Endothelial cell of umbilical vein (primary cell): Measurements from ENCODE around the gene BAZ1A. TPM values are rescaled to one million over a fixed set of nuclear protein-coding genes. Genes with fewer than 3 reads are reported as not detected.

Source experiments
- BruUV-seq: library from RNA; stranded (reverse); fragments of 400-500 nt; replicated peaks from 2 replicates; lab custom pipeline; 2021; lab: Mats Ljungman, UMichigan
- CTCF ChIA-PET: fragments of 300-600, 350-600 bp; sonication (Branson Sonifier 250); formaldehyde crosslinking; loops from one replicate; lab custom pipeline; 2021; ENCODE audit warnings: antibody characterized with exemption, inconsistent platforms; lab: Charles Lee
- POLR2A ChIA-PET: fragments of 300-600, 350-600 bp; sonication (Branson Sonifier 250); formaldehyde crosslinking; loops from one replicate; lab custom pipeline; 2021; ENCODE audit warnings: antibody characterized with exemption, inconsistent platforms; lab: Charles Lee
- DNase-seq: peaks from one replicate; pipeline ENCODE4 v3.0.0-alpha.2; 2011; ENCODE audit warnings: low read depth, low spot score
- FAIRE-seq: peaks from 2 replicates; lab custom pipeline; 2011; peaks lifted over from hg19 to GRCh38; lab: Jason Lieb, UNC
- H2AFZ ChIP-seq: 2 replicates; pipeline ENCODE4 v1.6.0; 2012; ENCODE audit warnings: low read depth, low read length, control low read depth, inconsistent platforms
- H3K27ac ChIP-seq: 2 replicates; pipeline ENCODE4 v1.5.1; 2011; ENCODE audit warnings: low read depth, mild to moderate bottlenecking, control low read depth, low read length, moderate library complexity; ENCODE audit not compliant: insufficient read depth
- H3K27me3 ChIP-seq, 2 experiments: 2 replicates each; pipeline versions ENCODE4 v1.6.0 to v1.6.1; 2011; ENCODE audit warnings: low read length in 2 of 2, mixed read lengths in 1 of 2; ENCODE audit not compliant: control insufficient read depth in 2 of 2, insufficient read depth in 2 of 2
- H3K36me3 ChIP-seq, 2 experiments: 2 replicates in 1 of 2; 3 replicates in 1 of 2; pipeline ENCODE4 v1.5.1; 2011; ENCODE audit warnings: low read length in 2 of 2, mild to moderate bottlenecking in 1 of 2, moderate library complexity in 1 of 2; ENCODE audit not compliant: control insufficient read depth in 2 of 2, insufficient read depth in 2 of 2; ENCODE audit errors: extremely low read depth in 1 of 2
- H3K4me1 ChIP-seq: 3 replicates; pipeline ENCODE4 v1.5.1; 2011; ENCODE audit warnings: mild to moderate bottlenecking, low read length; ENCODE audit not compliant: control insufficient read depth, insufficient read depth; ENCODE audit errors: extremely low read depth
- H3K4me2 ChIP-seq: 2 replicates; pipeline ENCODE4 v1.6.1; 2011; ENCODE audit warnings: low read length, control low read depth, mixed read lengths; ENCODE audit not compliant: insufficient read depth
- H3K4me3 ChIP-seq, 3 experiments: fragments of 200-600 bp in 1 of 3; sonication (generic), shearing (Covaris generic) in 1 of 3; replicated peaks in 1 of 3; 2 replicates each; pipeline ENCODE4 v1.5.1; 2011 to 2016; ENCODE audit warnings: control low read depth in 3 of 3, low read length in 3 of 3, mild to moderate bottlenecking in 2 of 3, inconsistent platforms in 1 of 3, low read depth in 1 of 3, moderate library complexity in 1 of 3; ENCODE audit not compliant: insufficient read depth in 1 of 3
- H3K79me2 ChIP-seq: 2 replicates; pipeline ENCODE4 v1.6.0; 2012; ENCODE audit warnings: low read length, inconsistent platforms; ENCODE audit not compliant: control insufficient read depth, insufficient read depth
- H3K9ac ChIP-seq: replicated peaks from 2 replicates; pipeline ENCODE3; 2011; ENCODE audit warnings: low read length, control low read depth; ENCODE audit not compliant: insufficient read depth; ENCODE audit errors: extremely low read depth
- H3K9me1 ChIP-seq: replicated peaks from 3 replicates; pipeline ENCODE4 v1.6.0; 2011; ENCODE audit warnings: mild to moderate bottlenecking, low read length; ENCODE audit not compliant: control insufficient read depth, insufficient read depth; ENCODE audit errors: extremely low read depth
- H3K9me3 ChIP-seq: replicated peaks from 2 replicates; pipeline ENCODE4 v1.5.1; 2012; ENCODE audit warnings: low read length, inconsistent platforms; ENCODE audit not compliant: control insufficient read depth, insufficient read depth
- H4K20me1 ChIP-seq: replicated peaks from 2 replicates; pipeline ENCODE3; 2011; ENCODE audit warnings: mild to moderate bottlenecking, low read length; ENCODE audit not compliant: control insufficient read depth, insufficient read depth; ENCODE audit errors: extremely low read depth
- CTCF ChIP-seq, 2 donors: IDR thresholded peaks; 1 replicate in 1 of 2; 2 replicates in 1 of 2; pipeline ENCODE4 v1.5.1; 2011; ENCODE audit warnings: low read length in 2 of 2, mild to moderate bottlenecking in 2 of 2, moderate library complexity in 2 of 2, control low read depth in 1 of 2, inconsistent platforms in 1 of 2, low read depth in 1 of 2; ENCODE audit not compliant: insufficient read depth in 1 of 2; ENCODE audit errors: extremely low read depth in 1 of 2
- EZH2 ChIP-seq: IDR thresholded peaks from 2 replicates; pipeline ENCODE4 v1.6.1; 2012; ENCODE audit warnings: borderline replicate concordance, low read depth, mild to moderate bottlenecking, moderate library complexity, low read length, inconsistent platforms; ENCODE audit not compliant: severe bottlenecking
- FOS ChIP-seq: IDR thresholded peaks from 2 replicates; pipeline ENCODE4 v1.6.1; 2011; ENCODE audit warnings: mild to moderate bottlenecking, low read length, moderate library complexity, borderline replicate concordance; ENCODE audit not compliant: insufficient read depth
- GATA2 ChIP-seq: IDR thresholded peaks from 2 replicates; pipeline ENCODE4 v1.7.0; 2011; ENCODE audit warnings: low read depth, mild to moderate bottlenecking, moderate library complexity, mixed read lengths, low read length; ENCODE audit not compliant: insufficient read length, insufficient read depth
- JUN ChIP-seq: IDR thresholded peaks from 2 replicates; pipeline ENCODE4 v1.6.1; 2011; ENCODE audit warnings: borderline replicate concordance, low read depth; ENCODE audit not compliant: insufficient read length, insufficient read depth
- MAX ChIP-seq: IDR thresholded peaks from 2 replicates; pipeline ENCODE4 v1.6.1; 2011; ENCODE audit not compliant: insufficient read depth, insufficient read length
- MYC ChIP-seq: IDR thresholded peaks from one replicate; pipeline ENCODE4 v1.6.1; 2011; ENCODE audit warnings: mild to moderate bottlenecking, low read depth, low read length
- POLR2A ChIP-seq: IDR thresholded peaks from 2 replicates; pipeline ENCODE4 v1.6.1; 2012; ENCODE audit warnings: low read depth, mild to moderate bottlenecking, control low read depth, low read length
- POLR2AphosphoS5 ChIP-seq: IDR thresholded peaks from 2 replicates; pipeline ENCODE4 v1.6.1; 2012; ENCODE audit warnings: low read depth, mild to moderate bottlenecking, control low read depth, low read length, moderate library complexity; ENCODE audit not compliant: insufficient read depth
- dilution Hi-C: fragments of 300-500 bp; cut with MboI; formaldehyde crosslinking; loops from one replicate; pipeline ENCODE4 v1.15.0; 2019; ENCODE audit warnings: low sequenced_read_pairs; ENCODE audit not compliant: extremely low pct_ligation_motif_present
- intact Hi-C: fragments of 100-400 bp; cut with micrococcal nuclease; formaldehyde crosslinking; loops from one replicate; pipeline ENCODE4 v1.10.0; 2022
- polyA plus RNA-seq, 4 experiments: library from polyadenylated mRNA; depleted of rRNA in 3 of 4; stranded (reverse) in 3 of 4; unstranded in 1 of 4; fragments of >200 nt; gene quantifications; 2 replicates each; pipeline versions ENCODE4 v1.2.1 to v1.2.3, GENCODE V29; 2011 to 2012; ENCODE audit warnings: missing spikeins in 1 of 4
- total RNA-seq: library from RNA; stranded (reverse); gene quantifications from 2 replicates; pipeline ENCODE4 v1.2.3, GENCODE V29; 2021

BAZ1A gene
- total and polyA plus RNA-seq, 2 donors (not counting 3 experiments of a cell fraction or from before 2014, with no cell fraction given): 15.2 to 52.1 TPM

- no TSS peak for BruUV-seq
- CTCF ChIA-PET: no interaction called here
- H3K9me3 ChIP-seq: no peaks in the 10 kb centered on the region
- TF ChIP-seq MYC (no peak), JUN (no peak), GATA2 (no peak), EZH2 (no peak), POLR2AphosphoS5 (no peak), POLR2A (no peak), FOS (no peak), CTCF (IDR thresholded peaks at IDR 0.05; ENCODE audit: extremely low read depth in 1 of 2, insufficient read depth in 1 of 2, low read depth in 1 of 2, low read length in 2 of 2) (no peak), MAX (no peak)
- H3K27me3 ChIP-seq: no peaks in the 10 kb centered on the region
- H2AFZ ChIP-seq: no peak overlapping the region
- dilution Hi-C loops (no loop called here), intact Hi-C loops (no loop called here)
- no peak for FAIRE-seq
- POLR2A ChIA-PET: no interaction called here
- no peaks in the 10 kb centered on the region for H4K20me1 ChIP-seq
- no peak overlapping the region for H3K4me2 ChIP-seq
- no peak for DNase-seq
- no peaks in the 10 kb centered on the region for H3K79me2 ChIP-seq
- H3K9me1 ChIP-seq: no peaks in the 10 kb centered on the region
- peaks cover 3 to 14% of the 10 kb centered on the region in 2 experiments for H3K36me3 ChIP-seq
- no peak overlapping the region for H3K4me3 ChIP-seq
- H3K4me1 ChIP-seq: peaks cover 22% of the 10 kb centered on the region
- H3K9ac ChIP-seq: no peak overlapping the region
- H3K27ac ChIP-seq: no peak overlapping the region
Observed at GRCh38 chr14:34778744-34779143, 96.4 kb downstream of the BAZ1A start.
